GM21529 (cell line): ENCODE measurements around the gene BPI.
"Not testable (repeated sequence)": the region's sequence is repeated elsewhere in the genome, so short reads cannot be mapped to it uniquely, and the experiment has no call there.

ENCODE experiments used
- ATAC-seq: cut with Tn5 transposase; IDR thresholded peaks from one replicate; pipeline ENCODE4 v1.9.1; 2021; ENCODE audit not compliant: unreplicated experiment

Gene BPI

GRCh38 chr20:38331814-38332213 lies 27.9 kb downstream of the BPI start:
- ATAC-seq = no peak

DNA sequence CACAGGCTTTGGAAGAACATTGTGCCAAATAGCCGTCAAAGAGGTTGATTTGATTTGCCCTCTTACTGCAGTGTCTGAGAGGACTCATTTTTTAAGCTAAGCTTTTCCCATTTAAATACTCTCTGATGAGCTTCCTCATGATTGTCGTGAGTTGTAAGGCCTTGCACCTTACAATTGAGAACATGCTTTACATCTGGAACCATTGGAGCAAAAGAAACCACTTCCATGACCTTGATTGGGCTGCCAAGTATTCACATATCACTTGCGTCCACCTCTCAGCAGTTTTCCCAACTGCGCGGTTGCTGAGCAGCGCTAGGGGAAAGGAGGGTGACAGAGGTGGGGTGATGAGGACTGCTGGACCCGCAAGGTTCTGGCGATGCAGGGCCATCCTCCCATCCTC lies 30.1 kb downstream of the BPI start:
- ATAC-seq = no peak

DNA sequence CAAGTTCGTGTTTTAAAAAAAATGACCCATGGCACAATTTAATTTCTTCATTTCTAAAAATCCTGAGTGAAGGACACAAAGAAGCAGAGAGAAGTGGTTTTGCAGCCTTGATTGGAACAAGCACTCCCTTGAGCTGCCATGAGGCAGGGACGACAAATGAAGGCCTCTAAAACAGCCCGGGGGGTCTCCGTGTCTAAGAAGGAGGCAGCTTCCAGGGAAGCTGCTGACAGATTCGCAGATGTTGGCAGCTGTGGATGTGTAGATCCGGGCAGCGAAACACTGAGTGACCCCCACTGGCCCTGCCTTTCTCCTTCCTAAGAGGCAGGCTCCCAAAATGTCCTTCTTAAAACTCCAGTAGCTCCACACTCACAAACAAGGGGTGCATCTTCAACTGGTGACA lies 32.8 kb downstream of the BPI start:
- ATAC-seq = no peak

DNA sequence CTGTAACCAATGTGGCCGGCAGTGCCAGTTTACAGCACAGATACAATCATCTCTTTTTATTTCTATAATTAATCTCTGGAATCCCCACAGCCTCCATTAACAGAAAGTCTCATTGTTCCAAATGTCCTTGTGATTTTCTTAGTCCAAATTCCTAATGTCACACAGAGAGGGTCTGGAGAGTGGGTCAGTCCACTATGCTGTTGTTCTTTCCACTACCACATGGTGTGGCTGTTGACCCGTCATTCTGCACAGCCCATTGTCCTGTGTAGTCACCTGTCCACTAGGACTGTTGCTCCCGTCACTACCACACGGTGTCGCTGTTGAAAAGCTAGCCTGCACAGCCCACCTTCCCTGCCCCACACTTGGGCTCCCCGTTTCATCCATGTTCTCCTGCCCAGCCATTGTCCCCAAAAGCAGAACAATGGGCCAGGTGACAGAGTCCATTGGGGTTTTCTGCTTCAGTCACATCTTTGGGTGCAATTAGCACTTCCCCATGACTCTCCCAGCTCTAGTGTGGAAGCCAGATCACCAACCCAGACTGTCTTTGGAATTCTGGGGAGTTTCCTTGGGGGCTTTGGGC lies 33.7 kb downstream of the BPI start:
- no peak for ATAC-seq

GRCh38 chr20:38338849-38339520 lies 35.0 kb downstream of the BPI start:
- ATAC-seq = no peak

DNA sequence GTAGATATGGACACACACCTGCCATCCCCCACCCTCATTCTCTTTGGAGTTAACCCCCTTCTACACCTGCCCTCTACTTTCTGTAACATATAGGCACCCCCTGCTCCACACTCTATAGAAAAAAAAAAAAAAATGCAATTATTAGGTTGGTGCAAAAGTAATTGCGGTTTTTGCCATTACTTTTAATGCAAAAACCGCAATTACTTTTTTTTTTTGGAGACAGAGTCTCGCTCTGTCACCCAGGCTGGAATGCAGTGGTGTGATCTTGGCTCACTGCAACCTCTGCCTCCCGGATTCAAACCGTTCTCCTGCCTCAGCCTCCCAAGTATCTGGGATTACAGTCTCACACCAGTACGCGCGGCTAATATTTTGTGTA lies 35.6 kb downstream of the BPI start:
- ATAC-seq = not testable (repeated sequence)

- ATAC-seq = no peak
Measured at GRCh38 chr20:38339997-38340396, 36.0 kb downstream of the BPI start.

DNA sequence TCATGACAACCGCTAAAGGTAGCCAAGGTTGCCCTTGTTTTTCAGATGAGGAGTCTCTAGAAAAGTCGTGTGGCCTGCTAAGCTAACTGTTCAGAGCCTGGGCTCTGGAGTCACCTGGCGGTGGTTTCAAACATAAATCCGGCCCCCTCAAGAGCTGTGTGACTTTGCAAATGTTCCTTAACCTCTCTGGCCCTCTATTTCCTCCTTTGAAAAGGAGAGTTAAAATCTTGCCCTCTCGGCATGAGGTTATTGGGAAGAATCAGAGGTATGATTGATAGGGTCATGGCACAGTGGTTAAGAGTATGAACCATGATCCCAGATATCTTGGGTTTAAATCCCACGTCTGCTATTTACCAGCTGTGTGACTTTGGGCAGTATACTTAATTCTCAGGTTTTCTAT lies 36.7 kb downstream of the BPI start:
- no peak for ATAC-seq

DNA sequence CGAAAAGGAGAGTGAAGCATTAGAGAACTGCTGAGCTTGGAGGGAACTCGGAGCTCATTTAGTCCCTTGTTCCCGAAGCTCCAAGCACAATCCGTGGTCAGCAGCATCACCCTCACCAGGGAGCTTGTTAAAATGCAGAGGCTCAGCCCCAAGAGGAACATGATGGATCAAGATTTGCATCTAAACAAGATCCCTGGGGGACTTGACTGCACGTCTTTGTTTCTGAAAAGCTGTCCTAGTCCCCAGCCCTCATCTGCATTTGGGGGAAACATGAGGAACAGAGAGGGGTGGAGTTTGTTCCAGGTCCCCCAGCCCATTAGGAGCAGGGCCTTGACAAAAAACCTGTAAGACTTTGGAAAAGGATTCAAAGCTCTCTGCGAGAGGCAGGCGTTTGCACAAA lies 38.3 kb downstream of the BPI start:
- no peak for ATAC-seq

DNA sequence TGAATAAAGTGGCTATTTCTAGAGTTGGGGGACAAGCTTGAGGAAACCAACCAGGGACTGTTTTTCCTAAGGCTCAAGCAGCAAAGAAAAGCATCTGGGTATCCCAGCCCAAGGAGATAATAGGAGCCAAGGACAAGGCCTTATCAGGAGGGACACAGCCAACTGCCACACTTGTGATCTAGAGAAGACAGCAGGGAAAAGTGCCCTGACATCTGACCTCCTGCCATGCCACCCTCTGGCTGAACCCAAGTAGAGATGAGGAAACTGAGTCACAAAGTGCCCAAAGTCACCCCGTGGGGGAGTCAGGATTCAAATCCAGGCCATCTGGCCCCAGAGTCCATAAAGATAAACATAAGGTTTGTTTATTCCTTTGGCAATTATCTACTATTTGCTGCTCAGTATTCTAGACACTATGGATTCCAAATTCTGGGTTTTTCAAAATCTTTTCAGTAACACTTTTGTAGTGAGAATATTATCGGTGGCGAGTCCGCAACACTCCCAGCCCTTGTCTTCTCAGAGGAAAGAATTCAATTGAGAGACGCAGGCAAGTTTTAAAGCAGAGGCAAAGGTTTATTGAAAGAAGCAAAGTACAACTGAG lies 38.9 kb downstream of the BPI start:
- no peak for ATAC-seq

DNA sequence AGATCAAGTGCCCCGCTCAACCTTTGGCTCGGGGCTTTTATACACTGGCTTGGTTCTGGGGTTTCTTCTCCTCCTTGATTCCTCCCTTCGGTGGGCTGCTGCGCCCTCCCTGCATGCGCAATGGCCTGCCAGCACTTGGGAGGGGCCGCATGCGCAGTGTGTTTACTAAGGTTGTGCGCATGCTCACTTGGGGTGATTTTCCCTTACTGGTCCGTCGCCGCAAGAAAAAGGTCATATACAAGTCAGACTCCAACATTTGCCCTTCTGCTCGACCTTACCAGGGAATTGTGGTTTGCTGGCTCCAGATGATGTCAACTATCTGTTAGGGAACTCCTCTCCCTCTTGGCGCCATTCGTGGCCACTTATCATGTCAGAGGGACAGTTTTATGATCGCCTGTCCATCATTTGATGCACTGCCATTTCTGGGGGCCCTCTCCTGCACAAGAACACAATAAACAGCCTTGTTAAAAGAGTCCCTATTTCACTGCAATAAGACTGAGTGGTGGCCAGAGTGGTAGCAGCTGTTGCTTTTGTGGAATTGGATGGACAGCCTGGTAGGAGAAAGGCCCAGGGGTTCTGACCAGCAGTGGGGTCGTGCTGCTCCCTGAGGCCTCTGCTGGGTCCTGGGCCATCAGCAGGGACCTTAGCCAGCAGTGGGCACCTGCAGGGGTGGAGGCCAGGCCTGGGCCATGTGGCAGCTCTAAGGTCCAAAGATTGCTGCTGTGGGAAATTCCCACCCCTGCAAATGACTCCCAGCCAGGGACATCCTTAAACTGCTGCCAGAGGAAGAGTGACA lies 39.6 kb downstream of the BPI start:
- ATAC-seq = no peak

DNA sequence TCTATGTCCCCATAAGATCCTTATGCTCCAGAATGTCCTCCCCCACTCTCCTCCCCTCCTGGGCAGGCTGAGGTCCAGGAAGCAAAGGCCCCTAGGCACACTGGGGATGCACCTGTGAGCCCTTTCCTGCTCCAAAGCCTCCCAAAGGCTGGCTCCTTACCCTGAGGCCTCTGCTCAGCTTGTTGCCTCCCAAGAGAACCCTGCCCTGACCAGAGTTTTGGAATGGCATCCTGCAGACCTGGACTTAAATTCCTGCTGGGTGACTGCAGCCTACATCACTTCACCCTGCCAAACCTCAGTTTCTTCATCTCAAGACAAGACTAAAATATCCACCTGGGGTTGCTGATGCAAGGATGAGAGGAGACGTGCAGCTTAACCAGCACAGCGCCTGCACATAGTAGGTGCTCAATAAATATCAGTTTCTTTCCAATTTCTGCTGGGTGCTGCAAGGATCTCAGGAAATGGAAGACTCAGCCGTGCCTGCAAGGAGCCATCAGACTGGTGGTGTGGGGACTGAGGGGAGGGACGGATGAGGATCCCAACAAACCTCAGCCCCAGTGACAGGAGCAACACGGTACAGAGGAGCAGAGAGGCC lies 40.2 kb downstream of the BPI start:
- no peak for ATAC-seq

GRCh38 chr20:38345643-38346042 lies 41.7 kb downstream of the BPI start:
- ATAC-seq = no peak

- ATAC-seq = no peak
Measured at GRCh38 chr20:38346247-38346651, 42.3 kb downstream of the BPI start, which contains the start of gene LBP. Gene LBP, plus strand, starts transcription at chr20:38346482. Its CDS starts 35 bp downstream, at chr20:38346517.

GRCh38 chr20:38346741-38347140 lies 42.8 kb downstream of the BPI start:
- ATAC-seq = no peak

DNA sequence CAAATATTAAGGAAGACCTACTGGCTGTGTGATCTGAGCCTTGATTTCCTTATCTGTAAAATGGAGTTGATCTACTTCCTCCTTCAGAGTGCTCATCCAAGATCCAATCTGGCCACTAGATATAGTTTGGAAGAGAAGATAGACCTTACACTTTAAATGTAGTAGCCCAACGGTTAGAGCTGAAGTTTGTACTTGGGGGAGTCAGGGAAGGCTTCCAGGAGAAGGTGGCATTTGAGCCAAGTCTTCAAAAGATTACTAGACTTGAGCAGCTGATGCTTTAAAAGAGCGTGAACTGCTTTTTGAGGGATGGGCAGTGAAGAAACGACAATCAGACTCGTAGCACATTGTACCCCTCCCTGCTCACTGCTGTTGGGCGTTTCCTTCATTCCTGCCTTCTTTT lies 45.9 kb downstream of the BPI start:
- no peak for ATAC-seq

DNA sequence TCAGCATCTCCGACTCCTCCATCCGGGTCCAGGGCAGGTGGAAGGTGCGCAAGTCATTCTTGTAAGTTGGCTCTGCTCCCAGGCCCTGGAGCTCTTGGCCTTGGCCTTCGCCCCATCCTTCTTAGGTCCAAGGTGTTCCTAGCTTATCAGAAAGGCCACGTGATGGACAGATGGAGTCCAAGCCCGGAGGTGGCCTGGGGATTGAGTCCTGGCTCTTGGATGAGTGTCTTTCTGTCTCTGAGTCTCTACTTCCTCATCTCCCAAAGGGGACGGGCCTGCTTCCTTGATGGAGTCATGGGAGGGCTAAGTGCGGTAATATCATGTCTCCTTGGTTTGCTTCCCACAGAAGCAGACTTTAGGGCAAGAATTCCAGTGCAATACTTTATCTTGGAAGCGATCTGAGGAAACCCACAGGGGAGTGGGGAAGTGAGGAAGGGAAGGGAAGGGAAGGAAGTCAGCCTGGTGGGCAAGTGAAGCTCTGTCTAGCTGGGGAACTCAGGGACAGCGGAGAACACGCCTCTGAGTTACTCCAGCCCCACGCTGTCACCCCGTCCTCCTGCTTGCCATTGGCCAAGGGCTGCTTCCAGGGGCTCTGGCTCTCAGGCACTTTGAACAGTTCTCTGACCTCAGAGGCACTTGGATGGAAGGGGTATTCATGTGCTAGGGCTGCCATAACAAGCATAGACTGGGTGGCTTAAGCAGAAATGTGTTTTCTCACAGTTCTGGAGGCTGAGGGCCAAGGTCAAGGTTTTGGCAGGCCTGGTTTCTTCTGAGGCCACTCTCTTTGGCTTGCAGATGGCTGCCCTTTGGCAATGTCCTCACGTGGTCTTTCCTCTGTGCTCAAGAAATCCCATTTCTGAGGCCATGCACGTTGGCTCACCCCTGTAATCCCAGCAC lies 47.2 kb downstream of the BPI start:
- ATAC-seq = no peak

GRCh38 chr20:38353316-38353715 lies 49.4 kb downstream of the BPI start:
- no peak for ATAC-seq

DNA sequence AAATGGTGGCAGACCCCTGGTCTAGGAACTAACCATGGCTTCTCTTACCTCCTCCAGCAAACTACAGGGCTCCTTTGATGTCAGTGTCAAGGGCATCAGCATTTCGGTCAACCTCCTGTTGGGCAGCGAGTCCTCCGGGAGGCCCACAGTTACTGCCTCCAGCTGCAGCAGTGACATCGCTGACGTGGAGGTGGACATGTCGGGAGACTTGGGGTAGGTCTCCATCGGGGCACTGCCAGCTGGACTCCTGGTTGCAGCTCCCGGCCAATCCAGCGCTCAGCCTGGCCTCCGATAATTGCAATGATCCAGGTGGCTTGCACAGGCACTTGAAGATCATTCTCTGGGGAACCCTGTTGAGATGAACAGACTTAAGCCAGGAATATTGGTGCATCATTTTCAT lies 50.3 kb downstream of the BPI start:
- ATAC-seq = no peak
